Transverse colon (tissue), 4 donors: ENCODE results near the gene FADD. TPM values are rescaled to one million over a fixed set of nuclear protein-coding genes. Genes with fewer than 3 reads are reported as not detected.

ENCODE experiments used
- DNase-seq: peaks from one replicate; pipeline ENCODE4 v3.0.0-alpha.2; 2019
- H3K27ac ChIP-seq, 4 donors: fragments of 200-600 bp; sonication (generic); 2 replicates each; pipeline ENCODE4 v1.5.1; 2016 to 2018; ENCODE audit warnings: inconsistent platforms in 4 of 4
- H3K27me3 ChIP-seq: fragments of 200-600 bp; sonication (generic); 2 replicates; pipeline ENCODE4 v1.5.1; 2017; ENCODE audit warnings: inconsistent platforms
- H3K36me3 ChIP-seq, 4 donors: fragments of 200-600 bp; sonication (generic); 2 replicates each; pipeline ENCODE4 v1.5.1; 2017 to 2019; ENCODE audit warnings: inconsistent platforms in 4 of 4
- H3K4me1 ChIP-seq, 4 donors: fragments of 200-600 bp; sonication (generic); 2 replicates each; pipeline ENCODE4 v1.5.1; 2017 to 2020; ENCODE audit warnings: inconsistent platforms in 4 of 4
- H3K4me3 ChIP-seq, 4 donors: fragments of 200-600 bp; sonication (generic); 1 replicate in 1 of 4; 2 replicates in 3 of 4; pipeline versions ENCODE4 v1.5.1 to v1.6.1; 2017 to 2019; ENCODE audit warnings: inconsistent platforms in 4 of 4
- H3K9me3 ChIP-seq, 2 donors: fragments of 200-600 bp; sonication (generic); 2 replicates each; pipeline ENCODE4 v1.5.1; 2017 to 2019; ENCODE audit warnings: inconsistent platforms in 2 of 2
- EP300 ChIP-seq: sonication (generic); formaldehyde crosslinking; IDR thresholded peaks from one replicate; pipeline ENCODE4 v1.6.1; 2017; ENCODE audit warnings: antibody characterized with exemption, low read depth
- POLR2A ChIP-seq: fragments of 450-650 bp; IDR thresholded peaks from one replicate; pipeline ENCODE4 v1.6.1; 2016; ENCODE audit warnings: antibody characterized with exemption, mild to moderate bottlenecking, moderate library complexity
- POLR2AphosphoS5 ChIP-seq, 3 donors: sonication (generic); formaldehyde crosslinking; IDR thresholded peaks; one replicate each; pipeline ENCODE4 v1.6.1; 2016; ENCODE audit warnings: antibody characterized with exemption in 3 of 3
- WGBS, 2 donors: methylation state at CpG; one replicate each; pipeline ENCODE4 v1.1.5; 2018; ENCODE audit warnings: low coverage in 1 of 2; 5-methylcytosine and 5-hydroxymethylcytosine counted together
- in situ Hi-C, 4 donors: fragments of 200-750 bp; cut with MboI; loops; one replicate each; pipeline versions ENCODE4 v1.15.0 to v1.15.1; 2017; ENCODE audit warnings: low sequenced_read_pairs in 3 of 4, low pct_ligation_motif_present in 1 of 4, low pct_unique_long_range_greater_than_20kb in 1 of 4
- intact Hi-C: fragments of 100-400 bp; cut with DNase I; formaldehyde crosslinking; loops from one replicate; pipeline ENCODE4 v1.15.1; 2023; ENCODE audit warnings: low total_unique reads
- total RNA-seq, 4 donors: library from RNA; depleted of rRNA; stranded (reverse); fragments of >200 nt; gene quantifications; one replicate each; pipeline ENCODE4 v1.1.0, GENCODE V29; 2016
- TF ChIP-seq, protein P1 (sequence below), 5 experiments: fragments of 200-600 bp in 3 of 5; fragments of 450-650 bp in 2 of 5; sonication (generic) in 3 of 5; IDR thresholded peaks; 1 replicate in 2 of 5; 2 replicates in 3 of 5; pipeline ENCODE4 v1.5.1; 2016 to 2017; ENCODE audit warnings: antibody characterized with exemption in 5 of 5, inconsistent platforms in 3 of 5, mild to moderate bottlenecking in 2 of 5, moderate library complexity in 1 of 5

FADD gene
- total RNA-seq, 4 donors from 2014 or later = 24.5 to 42.3 (median 31.5) TPM

DNA sequence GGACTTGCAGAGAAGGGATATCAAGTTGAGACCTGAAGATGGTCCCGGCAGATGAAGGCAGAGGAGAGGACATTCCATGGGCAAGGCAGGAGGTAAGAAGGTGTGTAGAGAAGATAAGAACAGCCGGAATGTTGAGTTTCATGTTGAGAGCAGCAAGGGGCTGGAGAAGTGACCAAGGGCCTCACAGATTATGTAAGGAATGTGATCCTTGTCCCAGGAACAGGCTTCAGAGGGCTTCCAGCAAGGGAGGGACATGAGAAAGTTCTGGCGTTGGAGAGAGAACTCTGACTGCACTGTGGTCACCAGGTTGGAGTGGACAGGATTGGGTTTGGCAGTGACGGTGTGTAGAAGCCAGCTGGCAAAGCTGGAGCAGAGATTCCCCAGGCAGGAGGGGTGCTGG lies 39.8 kb downstream of the FADD start:
- TF ChIP-seq, protein P1, sequence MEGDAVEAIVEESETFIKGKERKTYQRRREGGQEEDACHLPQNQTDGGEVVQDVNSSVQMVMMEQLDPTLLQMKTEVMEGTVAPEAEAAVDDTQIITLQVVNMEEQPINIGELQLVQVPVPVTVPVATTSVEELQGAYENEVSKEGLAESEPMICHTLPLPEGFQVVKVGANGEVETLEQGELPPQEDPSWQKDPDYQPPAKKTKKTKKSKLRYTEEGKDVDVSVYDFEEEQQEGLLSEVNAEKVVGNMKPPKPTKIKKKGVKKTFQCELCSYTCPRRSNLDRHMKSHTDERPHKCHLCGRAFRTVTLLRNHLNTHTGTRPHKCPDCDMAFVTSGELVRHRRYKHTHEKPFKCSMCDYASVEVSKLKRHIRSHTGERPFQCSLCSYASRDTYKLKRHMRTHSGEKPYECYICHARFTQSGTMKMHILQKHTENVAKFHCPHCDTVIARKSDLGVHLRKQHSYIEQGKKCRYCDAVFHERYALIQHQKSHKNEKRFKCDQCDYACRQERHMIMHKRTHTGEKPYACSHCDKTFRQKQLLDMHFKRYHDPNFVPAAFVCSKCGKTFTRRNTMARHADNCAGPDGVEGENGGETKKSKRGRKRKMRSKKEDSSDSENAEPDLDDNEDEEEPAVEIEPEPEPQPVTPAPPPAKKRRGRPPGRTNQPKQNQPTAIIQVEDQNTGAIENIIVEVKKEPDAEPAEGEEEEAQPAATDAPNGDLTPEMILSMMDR (IDR thresholded peaks at IDR 0.05) = no peak
- TF ChIP-seq POLR2AphosphoS5 (IDR thresholded peaks at IDR 0.05) (no peak), EP300 (no peak), POLR2A (no peak)
- intact Hi-C loops = no loop called here
- Histone ChIP-seq H3K27me3 (no peaks in the 10 kb centered on the region), H3K27ac (no peak overlapping the region), H3K9me3 (no peaks in the 10 kb centered on the region), H3K36me3 (no peaks in the 10 kb centered on the region), H3K4me3 (no peak overlapping the region), H3K4me1 (no peaks in the 10 kb centered on the region)
- DNase-seq = no peak
- in situ Hi-C loops = no loop called here
- WGBS, 2 donors = 86 to 92% methylated on average over 3 to 4 of the region's 4 CpGs

DNA sequence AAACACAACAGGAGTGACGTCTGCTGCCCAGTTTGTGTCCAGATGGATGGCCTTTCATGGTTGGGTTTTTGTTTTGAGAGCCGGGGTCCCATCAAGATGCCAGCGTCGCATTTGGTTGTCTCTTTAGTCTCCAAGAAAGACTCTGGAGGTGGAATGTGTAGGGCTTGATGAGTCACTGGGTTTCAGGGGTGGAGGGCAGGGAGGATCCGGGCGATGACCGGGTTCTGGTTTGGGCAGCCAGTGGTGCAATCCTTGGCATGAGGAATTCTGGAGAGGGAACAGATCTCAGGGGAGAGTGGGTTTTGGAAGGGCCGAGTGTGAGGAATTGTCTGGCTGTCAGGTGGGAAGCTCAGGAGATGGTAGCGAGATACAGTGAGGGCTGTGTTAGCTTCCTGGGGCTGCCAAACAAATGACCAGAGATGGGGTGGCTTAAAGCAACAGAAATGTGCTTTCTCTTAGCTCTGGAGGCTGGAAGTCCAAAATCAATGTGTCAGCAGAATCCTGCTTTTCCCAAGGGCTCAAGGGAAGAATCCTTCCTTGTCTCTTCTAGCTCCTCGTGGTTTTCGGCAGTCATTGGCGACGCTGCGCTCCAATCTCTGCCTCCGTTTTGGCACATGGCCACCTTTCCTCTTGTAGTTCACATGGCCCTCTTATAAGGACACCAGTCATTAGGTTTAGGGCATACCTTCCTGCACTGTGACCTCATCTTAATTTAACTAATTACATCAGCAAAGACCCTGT lies 41.0 kb downstream of the FADD start:
- Histone ChIP-seq H3K9me3 (no peaks in the 10 kb centered on the region), H3K4me1 (no peaks in the 10 kb centered on the region), H3K27ac (no peak overlapping the region), H3K36me3 (no peaks in the 10 kb centered on the region), H3K4me3 (no peak overlapping the region), H3K27me3 (no peaks in the 10 kb centered on the region)
- WGBS, 2 donors = 92 to 100% methylated on average over 4 to 15 of the region's 15 CpGs
- intact Hi-C loops = no loop called here
- TF ChIP-seq POLR2AphosphoS5 (IDR thresholded peaks at IDR 0.05) (no peak), EP300 (no peak), POLR2A (no peak)
- TF ChIP-seq, protein P1 (IDR thresholded peaks at IDR 0.05) = no peak
- in situ Hi-C loops = no loop called here
- DNase-seq = no peak

DNA sequence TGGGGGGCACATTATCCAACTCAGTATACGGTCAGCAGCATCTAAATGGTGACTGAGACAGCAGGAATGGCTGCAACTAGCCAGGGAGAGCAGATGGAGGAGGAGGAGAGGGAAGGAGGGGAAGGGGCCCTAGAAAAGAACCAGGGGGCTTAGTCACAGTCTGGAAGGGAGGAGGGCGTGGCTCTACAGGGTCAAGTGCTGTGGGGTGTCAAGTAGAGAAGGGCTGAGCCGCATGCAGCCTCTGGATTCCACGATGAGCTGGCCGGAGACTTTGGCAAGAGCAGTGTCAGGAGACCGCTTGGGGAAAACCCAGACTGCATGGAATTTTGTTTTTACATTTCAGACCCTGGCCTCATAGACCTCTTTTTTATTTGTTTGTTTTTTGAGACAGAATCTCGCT lies 41.6 kb downstream of the FADD start:
- 69 to 75% methylated on average over 4 to 7 of the region's 7 CpGs for WGBS, 2 donors
- Histone ChIP-seq H3K36me3 (no peaks in the 10 kb centered on the region), H3K4me1 (no peaks in the 10 kb centered on the region), H3K4me3 (no peak overlapping the region), H3K27me3 (no peaks in the 10 kb centered on the region), H3K9me3 (no peaks in the 10 kb centered on the region), H3K27ac (no peak overlapping the region)
- intact Hi-C loops (no loop called here), in situ Hi-C loops (no loop called here)
- no peak for DNase-seq
- TF ChIP-seq, protein P1 (IDR thresholded peaks at IDR 0.05) = no peak
- TF ChIP-seq POLR2AphosphoS5 (IDR thresholded peaks at IDR 0.05) (no peak), POLR2A (no peak), EP300 (no peak)

DNA sequence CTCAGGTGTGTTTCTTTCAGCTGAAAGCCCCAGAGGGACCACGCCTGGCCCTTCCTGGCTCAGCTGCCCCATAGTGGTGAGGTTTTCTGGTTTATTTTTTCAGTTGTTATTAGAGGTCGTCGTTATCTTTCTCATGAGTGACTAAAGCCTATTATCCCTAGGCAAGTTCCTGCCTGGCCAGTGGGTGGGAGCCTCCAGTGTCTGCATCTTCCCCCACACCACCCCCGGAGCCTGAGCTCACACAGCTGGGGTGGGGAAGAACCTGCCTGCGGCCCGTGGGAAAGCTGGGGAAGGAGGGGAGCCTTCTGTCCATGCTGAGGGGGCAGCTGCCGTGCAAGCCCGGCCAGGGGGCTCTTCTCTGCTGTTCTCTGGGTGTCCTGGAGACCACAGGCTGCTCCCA lies 43.1 kb downstream of the FADD start:
- WGBS, 2 donors = 77 to 89% methylated on average over 3 to 8 of the region's 8 CpGs

More for the DNA sequence above, 43.1 kb downstream of the FADD start:
- no peak overlapping the region for H3K4me3 ChIP-seq
- DNase-seq = no peak
- no peaks in the 10 kb centered on the region for H3K4me1 ChIP-seq
- in situ Hi-C loops = no loop called here
- TF ChIP-seq, protein P1 (IDR thresholded peaks at IDR 0.05) = no peak
- TF ChIP-seq POLR2AphosphoS5 (IDR thresholded peaks at IDR 0.05) (no peak), EP300 (no peak), POLR2A (no peak)
- intact Hi-C loops = no loop called here
- H3K9me3 ChIP-seq = no peaks in the 10 kb centered on the region
- no peaks in the 10 kb centered on the region for H3K27me3 ChIP-seq
- no peak overlapping the region for H3K27ac ChIP-seq
- H3K36me3 ChIP-seq = no peaks in the 10 kb centered on the region
